GM18499 (cell line): ENCODE results near the gene MYLK.

Experiments used
- ATAC-seq: cut with Tn5 transposase; IDR thresholded peaks from one replicate; pipeline ENCODE4 v1.9.1; 2021; ENCODE audit warnings: moderate number of reproducible peaks; ENCODE audit not compliant: insufficient read depth, unreplicated experiment

Gene MYLK

GRCh38 chr3:123686251-123686650 lies 197.9 kb downstream of the MYLK start:
- ATAC-seq, result no peak

GRCh38 chr3:123685780-123686179 lies 198.4 kb downstream of the MYLK start:
- no peak for ATAC-seq

GRCh38 chr3:123684636-123685035 lies 199.5 kb downstream of the MYLK start:
- no peak for ATAC-seq

- ATAC-seq, result no peak
Measured at GRCh38 chr3:123684209-123684608, 199.9 kb downstream of the MYLK start.

GRCh38 chr3:123683505-123684154 lies 200.5 kb downstream of the MYLK start:
- no peak for ATAC-seq

GRCh38 chr3:123682781-123683504 lies 201.2 kb downstream of the MYLK start:
- ATAC-seq, result no peak

- ATAC-seq, result no peak
Measured at GRCh38 chr3:123682302-123682701, 201.8 kb downstream of the MYLK start.

GRCh38 chr3:123679712-123680386 lies 204.3 kb downstream of the MYLK start:
- no peak for ATAC-seq

- no peak for ATAC-seq
Measured at GRCh38 chr3:123678108-123678511, 206.0 kb downstream of the MYLK start.

GRCh38 chr3:123672429-123673146 lies 211.5 kb downstream of the MYLK start:
- ATAC-seq, result no peak

- no peak for ATAC-seq
Measured at GRCh38 chr3:123670743-123671142, 213.4 kb downstream of the MYLK start.

- no peak for ATAC-seq
Measured at GRCh38 chr3:123668906-123669305, 215.2 kb downstream of the MYLK start.

GRCh38 chr3:123667784-123668183 lies 216.3 kb downstream of the MYLK start:
- no peak for ATAC-seq

GRCh38 chr3:123664753-123665152 lies 219.4 kb downstream of the MYLK start:
- ATAC-seq, result no peak

GRCh38 chr3:123663977-123664376 lies 220.2 kb downstream of the MYLK start:
- no peak for ATAC-seq

GRCh38 chr3:123661973-123662372 lies 222.2 kb downstream of the MYLK start:
- no peak for ATAC-seq

GRCh38 chr3:123660900-123661299 lies 223.2 kb downstream of the MYLK start:
- no peak for ATAC-seq

- ATAC-seq, result no peak
Measured at GRCh38 chr3:123660141-123660675, 223.9 kb downstream of the MYLK start.

GRCh38 chr3:123658852-123659206 lies 225.3 kb downstream of the MYLK start:
- no peak for ATAC-seq

- ATAC-seq, result no peak
Measured at GRCh38 chr3:123658118-123658851, 225.8 kb downstream of the MYLK start.
